Measurements from ENCODE around the gene TAS2R1.

DNA sequence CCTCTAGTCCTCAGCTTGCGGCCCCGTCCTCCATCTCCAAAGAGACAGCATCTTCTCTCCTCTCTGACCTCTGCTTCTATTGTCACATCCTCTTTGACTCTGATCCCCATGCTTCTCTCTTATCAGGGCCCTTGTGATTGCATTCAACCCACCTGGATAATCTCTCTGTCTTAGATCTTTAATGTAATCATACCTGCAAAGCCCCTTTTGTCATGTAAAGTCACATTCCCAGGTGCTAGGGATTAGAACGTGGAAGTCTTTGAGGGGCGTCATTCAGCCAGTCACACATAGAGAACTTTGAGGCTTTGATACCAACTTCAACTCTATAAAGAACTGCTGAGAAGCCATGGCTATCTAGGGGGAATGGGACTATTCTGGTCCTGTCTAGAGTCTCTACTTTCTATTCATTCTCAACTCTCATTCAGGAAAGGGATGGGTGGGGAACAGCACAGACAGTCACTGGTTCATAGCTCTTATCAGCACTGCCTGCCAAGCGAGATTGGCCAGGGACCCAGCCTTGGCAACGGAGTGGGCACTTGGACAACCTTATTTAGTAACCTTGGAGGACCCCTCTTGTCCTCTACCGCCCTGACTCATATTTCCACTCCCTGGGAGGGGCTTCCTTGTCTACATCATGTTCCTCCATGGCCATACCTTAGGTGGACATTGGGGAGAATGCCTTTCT lies 29.0 kb downstream of the TAS2R1 start:
- TF ChIP-seq POLR2AphosphoS5 (IDR thresholded peaks at IDR 0.05; ENCODE audit: low read depth, low read length) (no peak), POLR2A (IDR thresholded peaks at IDR 0.05; ENCODE audit: low read depth, low read length) (no peak)

Data from GM12892 (cell line).